ENCODE results near the gene ROMO1.

GRCh38 chr20:35665949-35666288 lies 33.3 kb upstream of the ROMO1 start:
- TF ChIP-seq NFIC (IDR thresholded peaks at IDR 0.05; ENCODE audit: low read depth, low read length) (no peak), CTCF (IDR thresholded peaks at IDR 0.05 in 2 of 3, conservative IDR thresholded peaks at IDR 0.05 in 1 of 3; ENCODE audit: control insufficient read depth in 2 of 3, extremely low read depth in 1 of 3, insufficient read depth in 1 of 3, low read depth in 3 of 3, low read length in 3 of 3) (no peak)

Measured in GM12878 (cell line).